Measurements from ENCODE around the gene OR3A2. TPM values are rescaled to one million over a fixed set of nuclear protein-coding genes. Genes with fewer than 3 reads are reported as not detected.

Gene OR3A2
- polyA plus RNA-seq, 1 donor from 2014 or later: not detected

DNA sequence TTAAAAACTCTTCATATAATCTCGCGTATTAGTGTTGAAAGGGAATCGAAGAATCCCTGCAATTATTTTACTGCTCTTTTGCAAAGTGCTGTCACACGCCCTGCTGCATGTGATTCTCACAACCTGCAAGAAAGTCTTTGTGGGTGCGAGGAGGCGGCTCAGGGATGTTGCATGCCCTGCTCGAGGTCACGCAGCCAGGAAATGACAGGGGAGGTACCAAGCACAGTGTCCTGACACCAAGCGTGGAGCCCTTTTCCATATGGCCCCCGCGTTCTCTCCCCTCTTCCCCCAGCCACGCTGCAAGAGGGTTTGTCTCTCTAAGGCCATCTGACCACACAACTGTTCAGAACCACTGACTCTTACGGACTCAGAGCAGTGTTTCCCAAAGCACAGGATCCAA is 125.5 kb downstream of the OR3A2 start:
- no peak overlapping the region for H3K4me3 ChIP-seq (ENCODE audit: low read length)
- H3K27ac ChIP-seq (ENCODE audit: low read length): no peak overlapping the region
- TF ChIP-seq POLR2AphosphoS5 (IDR thresholded peaks at IDR 0.05): no peak
- no peak for TF ChIP-seq CTCF (IDR thresholded peaks at IDR 0.05; ENCODE audit: poor library complexity, severe bottlenecking)
- no peak for TF ChIP-seq RAD21 (conservative IDR thresholded peaks at IDR 0.05)
- no peak for TF ChIP-seq EZH2 (IDR thresholded peaks at IDR 0.05; ENCODE audit: borderline replicate concordance, insufficient read depth, low read length, poor library complexity, severe bottlenecking)
- TF ChIP-seq SMC3 (conservative IDR thresholded peaks at IDR 0.05; ENCODE audit: poor library complexity): no peak
- TF ChIP-seq TAF1 (IDR thresholded peaks at IDR 0.05; ENCODE audit: low read depth): no peak
- TF ChIP-seq MXI1 (conservative IDR thresholded peaks at IDR 0.05; ENCODE audit: poor library complexity, severe bottlenecking): no peak
- TF ChIP-seq EP300 (conservative IDR thresholded peaks at IDR 0.05; ENCODE audit: poor library complexity, severe bottlenecking): no peak
- TF ChIP-seq, protein P1, sequence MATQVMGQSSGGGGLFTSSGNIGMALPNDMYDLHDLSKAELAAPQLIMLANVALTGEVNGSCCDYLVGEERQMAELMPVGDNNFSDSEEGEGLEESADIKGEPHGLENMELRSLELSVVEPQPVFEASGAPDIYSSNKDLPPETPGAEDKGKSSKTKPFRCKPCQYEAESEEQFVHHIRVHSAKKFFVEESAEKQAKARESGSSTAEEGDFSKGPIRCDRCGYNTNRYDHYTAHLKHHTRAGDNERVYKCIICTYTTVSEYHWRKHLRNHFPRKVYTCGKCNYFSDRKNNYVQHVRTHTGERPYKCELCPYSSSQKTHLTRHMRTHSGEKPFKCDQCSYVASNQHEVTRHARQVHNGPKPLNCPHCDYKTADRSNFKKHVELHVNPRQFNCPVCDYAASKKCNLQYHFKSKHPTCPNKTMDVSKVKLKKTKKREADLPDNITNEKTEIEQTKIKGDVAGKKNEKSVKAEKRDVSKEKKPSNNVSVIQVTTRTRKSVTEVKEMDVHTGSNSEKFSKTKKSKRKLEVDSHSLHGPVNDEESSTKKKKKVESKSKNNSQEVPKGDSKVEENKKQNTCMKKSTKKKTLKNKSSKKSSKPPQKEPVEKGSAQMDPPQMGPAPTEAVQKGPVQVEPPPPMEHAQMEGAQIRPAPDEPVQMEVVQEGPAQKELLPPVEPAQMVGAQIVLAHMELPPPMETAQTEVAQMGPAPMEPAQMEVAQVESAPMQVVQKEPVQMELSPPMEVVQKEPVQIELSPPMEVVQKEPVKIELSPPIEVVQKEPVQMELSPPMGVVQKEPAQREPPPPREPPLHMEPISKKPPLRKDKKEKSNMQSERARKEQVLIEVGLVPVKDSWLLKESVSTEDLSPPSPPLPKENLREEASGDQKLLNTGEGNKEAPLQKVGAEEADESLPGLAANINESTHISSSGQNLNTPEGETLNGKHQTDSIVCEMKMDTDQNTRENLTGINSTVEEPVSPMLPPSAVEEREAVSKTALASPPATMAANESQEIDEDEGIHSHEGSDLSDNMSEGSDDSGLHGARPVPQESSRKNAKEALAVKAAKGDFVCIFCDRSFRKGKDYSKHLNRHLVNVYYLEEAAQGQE (IDR thresholded peaks at IDR 0.05; ENCODE audit: borderline replicate concordance): no peak
- no peak overlapping the region for H3K4me2 ChIP-seq (ENCODE audit: low read length)
- H3F3A ChIP-seq (ENCODE audit: insufficient read depth, low read length, poor library complexity, severe bottlenecking): no peaks in the 10 kb centered on the region
- no peaks in the 10 kb centered on the region for H3K27me3 ChIP-seq (ENCODE audit: insufficient read depth, low read depth, low read length)
- no peaks in the 10 kb centered on the region for H3K36me3 ChIP-seq (ENCODE audit: insufficient read depth, low read length)
- H3K79me2 ChIP-seq (replicated peaks; ENCODE audit: insufficient read depth, low read length): no peaks in the 10 kb centered on the region
- no peaks in the 10 kb centered on the region for H4K20me1 ChIP-seq (ENCODE audit: insufficient read depth)
- H3K9me2 ChIP-seq (ENCODE audit: insufficient read depth, low read length): no peaks in the 10 kb centered on the region
- H3K9ac ChIP-seq (ENCODE audit: low read length): no peak overlapping the region
- H2AFZ ChIP-seq (ENCODE audit: low read depth, low read length): no peak overlapping the region
- no peaks in the 10 kb centered on the region for H3K9me3 ChIP-seq (ENCODE audit: low read length)

- Histone ChIP-seq H3K36me3 (ENCODE audit: insufficient read depth, low read length) (no peaks in the 10 kb centered on the region), H3K9me2 (ENCODE audit: insufficient read depth, low read length) (no peaks in the 10 kb centered on the region), H3K27me3 (ENCODE audit: insufficient read depth, low read depth, low read length) (no peaks in the 10 kb centered on the region), H3F3A (ENCODE audit: insufficient read depth, low read length, poor library complexity, severe bottlenecking) (no peaks in the 10 kb centered on the region), H3K79me2 (replicated peaks; ENCODE audit: insufficient read depth, low read length) (no peaks in the 10 kb centered on the region), H2AFZ (ENCODE audit: low read depth, low read length) (no peak overlapping the region), H3K27ac (ENCODE audit: low read length) (no peak overlapping the region), H3K9me3 (ENCODE audit: low read length) (no peaks in the 10 kb centered on the region), H3K9ac (ENCODE audit: low read length) (no peak overlapping the region), H3K4me3 (ENCODE audit: low read length) (no peak overlapping the region), H3K4me2 (ENCODE audit: low read length) (no peak overlapping the region), H4K20me1 (ENCODE audit: insufficient read depth) (no peaks in the 10 kb centered on the region)
- TF ChIP-seq, protein P1 (IDR thresholded peaks at IDR 0.05; ENCODE audit: borderline replicate concordance): no peak
- TF ChIP-seq MXI1 (conservative IDR thresholded peaks at IDR 0.05; ENCODE audit: poor library complexity, severe bottlenecking) (no peak), EP300 (conservative IDR thresholded peaks at IDR 0.05; ENCODE audit: poor library complexity, severe bottlenecking) (no peak), RAD21 (conservative IDR thresholded peaks at IDR 0.05) (no peak), SMC3 (conservative IDR thresholded peaks at IDR 0.05; ENCODE audit: poor library complexity) (no peak), EZH2 (IDR thresholded peaks at IDR 0.05; ENCODE audit: borderline replicate concordance, insufficient read depth, low read length, poor library complexity, severe bottlenecking) (no peak), CTCF (IDR thresholded peaks at IDR 0.05; ENCODE audit: poor library complexity, severe bottlenecking) (no peak), POLR2AphosphoS5 (IDR thresholded peaks at IDR 0.05) (no peak)
These were observed 125.9 kb downstream of the OR3A2 start for GRCh38 chr17:3260163-3260562.
